Chondrocyte (in vitro differentiated cells): ENCODE data around the gene LOXL1. TPM values are rescaled to one million over a fixed set of nuclear protein-coding genes. Genes with fewer than 3 reads are reported as not detected.

Experiments used
- DNase-seq: peaks from one replicate; pipeline ENCODE4 v3.0.0; 2021; ENCODE audit warnings: mixed read lengths, low spot score
- H3K27ac Mint-ChIP-seq: one replicate; pipeline ENCODE4 v1.8.0; 2021; ENCODE audit warnings: mild to moderate bottlenecking, moderate library complexity, mixed read lengths; ENCODE audit not compliant: unreplicated experiment
- H3K27me3 Mint-ChIP-seq: 2 replicates; pipeline ENCODE4 v1.8.0; 2021; ENCODE audit warnings: low read depth, mixed read lengths
- H3K36me3 Mint-ChIP-seq: 2 replicates; pipeline ENCODE4 v1.8.0; 2021; ENCODE audit warnings: low read depth, mixed read lengths
- H3K4me1 Mint-ChIP-seq: 2 replicates; pipeline ENCODE4 v1.8.0; 2021; ENCODE audit warnings: low read depth, mild to moderate bottlenecking, mixed read lengths
- H3K4me3 Mint-ChIP-seq: one replicate; pipeline ENCODE4 v1.8.0; 2021; ENCODE audit warnings: mild to moderate bottlenecking, moderate library complexity, mixed read lengths; ENCODE audit not compliant: unreplicated experiment
- H3K9me3 Mint-ChIP-seq: 2 replicates; pipeline ENCODE4 v1.8.0; 2021; ENCODE audit warnings: low read depth, mixed read lengths
- long read RNA-seq: library from polyadenylated mRNA; stranded (forward); transcript quantifications from one replicate; pipeline ENCODE4 v2.0.0, GENCODE V29; 2021
- total RNA-seq: library from RNA; stranded (reverse); gene quantifications from 3 replicates; pipeline ENCODE4 v1.2.1, GENCODE V29; 2021
- TF ChIP-seq, protein P1 (sequence below): fragments of 200-600 bp; sonication (generic); IDR thresholded peaks from 2 replicates; pipeline ENCODE4 v1.5.0; 2021; ENCODE audit warnings: antibody characterized with exemption, mild to moderate bottlenecking, moderate library complexity

The LOXL1 gene, protein sequence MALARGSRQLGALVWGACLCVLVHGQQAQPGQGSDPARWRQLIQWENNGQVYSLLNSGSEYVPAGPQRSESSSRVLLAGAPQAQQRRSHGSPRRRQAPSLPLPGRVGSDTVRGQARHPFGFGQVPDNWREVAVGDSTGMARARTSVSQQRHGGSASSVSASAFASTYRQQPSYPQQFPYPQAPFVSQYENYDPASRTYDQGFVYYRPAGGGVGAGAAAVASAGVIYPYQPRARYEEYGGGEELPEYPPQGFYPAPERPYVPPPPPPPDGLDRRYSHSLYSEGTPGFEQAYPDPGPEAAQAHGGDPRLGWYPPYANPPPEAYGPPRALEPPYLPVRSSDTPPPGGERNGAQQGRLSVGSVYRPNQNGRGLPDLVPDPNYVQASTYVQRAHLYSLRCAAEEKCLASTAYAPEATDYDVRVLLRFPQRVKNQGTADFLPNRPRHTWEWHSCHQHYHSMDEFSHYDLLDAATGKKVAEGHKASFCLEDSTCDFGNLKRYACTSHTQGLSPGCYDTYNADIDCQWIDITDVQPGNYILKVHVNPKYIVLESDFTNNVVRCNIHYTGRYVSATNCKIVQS
- total RNA-seq: 428 to 446 TPM (median 444 TPM) in 3 replicates
- long read RNA-seq, transcript LOXL1-201 (7 exons, 2,351 nt): major isoform, 1,590 of 1,673 reads
- long read RNA-seq, partial matches to known transcripts: 7 of 1,673 reads
- long read RNA-seq, other reads (novel, unspliced or antisense): 71 of 1,673 reads

DNA sequence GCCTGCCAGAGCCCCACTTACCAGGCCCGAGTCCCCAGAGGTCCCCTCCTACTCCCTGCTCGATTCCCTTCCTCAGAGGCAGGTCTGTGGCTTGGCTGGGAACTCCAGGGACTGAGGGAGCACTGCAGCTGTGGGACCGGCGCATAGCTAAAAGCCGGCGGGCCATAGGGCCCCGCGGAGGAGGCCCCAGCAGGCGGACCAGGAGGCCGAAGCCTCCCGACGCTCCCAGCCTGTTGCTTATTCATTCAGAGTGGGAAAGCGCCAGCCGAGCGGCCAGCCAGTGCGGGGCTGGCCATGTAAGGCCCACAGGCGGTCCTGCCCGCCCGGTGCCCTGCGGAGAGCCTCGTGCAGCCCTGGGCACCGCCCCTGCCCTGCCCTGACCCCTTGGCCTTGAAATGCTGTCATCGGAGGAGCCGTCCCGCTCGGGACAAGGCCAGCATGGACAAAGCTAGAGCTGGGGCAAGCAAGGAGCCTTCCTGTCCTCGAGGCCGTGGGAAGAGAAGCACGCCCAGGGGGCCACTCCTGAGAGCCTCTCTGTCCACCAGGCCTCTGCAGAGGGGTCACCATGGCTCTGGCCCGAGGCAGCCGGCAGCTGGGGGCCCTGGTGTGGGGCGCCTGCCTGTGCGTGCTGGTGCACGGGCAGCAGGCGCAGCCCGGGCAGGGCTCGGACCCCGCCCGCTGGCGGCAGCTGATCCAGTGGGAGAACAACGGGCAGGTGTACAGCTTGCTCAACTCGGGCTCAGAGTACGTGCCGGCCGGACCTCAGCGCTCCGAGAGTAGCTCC lies at the start of gene LOXL1:
Gene LOXL1 (plus strand): TSS at position 244 of the 784 bp plus-strand sequence. CDS start 322 bp downstream, at position 566.
- Mint-ChIP-seq H3K4me1 (peaks cover 80% of the 10 kb centered on the region), H3K36me3 (peaks cover 5% of the 10 kb centered on the region), H3K27me3 (no peaks in the 10 kb centered on the region), H3K4me3 (peak within 1 kb of the TSS; percentile 80), H3K9me3 (no peaks in the 10 kb centered on the region), H3K27ac (peak within 1 kb of the TSS; percentile 90)
- DNase-seq: peak; percentile 96
- TF ChIP-seq, protein P1, sequence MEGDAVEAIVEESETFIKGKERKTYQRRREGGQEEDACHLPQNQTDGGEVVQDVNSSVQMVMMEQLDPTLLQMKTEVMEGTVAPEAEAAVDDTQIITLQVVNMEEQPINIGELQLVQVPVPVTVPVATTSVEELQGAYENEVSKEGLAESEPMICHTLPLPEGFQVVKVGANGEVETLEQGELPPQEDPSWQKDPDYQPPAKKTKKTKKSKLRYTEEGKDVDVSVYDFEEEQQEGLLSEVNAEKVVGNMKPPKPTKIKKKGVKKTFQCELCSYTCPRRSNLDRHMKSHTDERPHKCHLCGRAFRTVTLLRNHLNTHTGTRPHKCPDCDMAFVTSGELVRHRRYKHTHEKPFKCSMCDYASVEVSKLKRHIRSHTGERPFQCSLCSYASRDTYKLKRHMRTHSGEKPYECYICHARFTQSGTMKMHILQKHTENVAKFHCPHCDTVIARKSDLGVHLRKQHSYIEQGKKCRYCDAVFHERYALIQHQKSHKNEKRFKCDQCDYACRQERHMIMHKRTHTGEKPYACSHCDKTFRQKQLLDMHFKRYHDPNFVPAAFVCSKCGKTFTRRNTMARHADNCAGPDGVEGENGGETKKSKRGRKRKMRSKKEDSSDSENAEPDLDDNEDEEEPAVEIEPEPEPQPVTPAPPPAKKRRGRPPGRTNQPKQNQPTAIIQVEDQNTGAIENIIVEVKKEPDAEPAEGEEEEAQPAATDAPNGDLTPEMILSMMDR: peak; percentile 19

DNA sequence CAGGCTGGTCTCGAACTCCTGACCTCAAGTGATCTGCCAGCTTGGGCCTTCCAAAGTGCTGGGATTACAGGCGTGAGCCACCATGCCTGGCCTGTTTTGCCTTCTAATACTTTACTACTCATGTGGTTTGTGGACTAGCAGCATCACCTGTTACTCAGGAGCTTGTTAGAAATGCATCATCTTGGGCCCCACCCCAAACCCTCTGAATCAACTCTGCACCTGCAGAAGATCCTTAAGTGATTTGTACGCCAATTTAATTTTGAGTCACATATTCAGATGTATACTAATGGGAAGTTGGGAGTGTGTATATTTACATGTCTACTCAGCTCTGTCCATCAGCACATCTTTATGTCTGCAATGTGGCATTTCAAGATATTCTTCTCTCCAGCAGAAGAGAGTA lies 46.8 kb upstream of the LOXL1 start:
- no peaks in the 10 kb centered on the region for H3K9me3 Mint-ChIP-seq
- no peaks in the 10 kb centered on the region for H3K36me3 Mint-ChIP-seq
- H3K27ac Mint-ChIP-seq: no peak overlapping the region
- DNase-seq: no peak
- peaks cover 22% of the 10 kb centered on the region for H3K27me3 Mint-ChIP-seq
- TF ChIP-seq, protein P1: no peak
- H3K4me1 Mint-ChIP-seq: no peaks in the 10 kb centered on the region
- no peak overlapping the region for H3K4me3 Mint-ChIP-seq

- DNase-seq: no peak
- Mint-ChIP-seq H3K27ac (no peak overlapping the region), H3K36me3 (no peaks in the 10 kb centered on the region), H3K9me3 (no peaks in the 10 kb centered on the region), H3K4me3 (no peak overlapping the region), H3K4me1 (no peaks in the 10 kb centered on the region), H3K27me3 (peaks cover 29% of the 10 kb centered on the region)
- TF ChIP-seq, protein P1: no peak
Measured at GRCh38 chr15:73881579-73882320, 44.5 kb upstream of the LOXL1 start.

GRCh38 chr15:73882761-73883419 lies 43.4 kb upstream of the LOXL1 start:
- Mint-ChIP-seq H3K27ac (no peak overlapping the region), H3K9me3 (no peaks in the 10 kb centered on the region), H3K27me3 (peaks cover 29% of the 10 kb centered on the region), H3K36me3 (no peaks in the 10 kb centered on the region), H3K4me3 (no peak overlapping the region), H3K4me1 (no peaks in the 10 kb centered on the region)
- DNase-seq: no peak
- TF ChIP-seq, protein P1: no peak
